ENCODE results near the gene PLCB1. TPM values are rescaled to one million over a fixed set of nuclear protein-coding genes. Genes with fewer than 3 reads are reported as not detected.

PLCB1 gene
- total RNA-seq, 1 donor from 2014 or later = 10.7 TPM

- Histone ChIP-seq H3K79me2 (ENCODE audit: insufficient read depth, low read length) (no peaks in the 10 kb centered on the region), H2AFZ (ENCODE audit: low read depth, low read length) (no peak overlapping the region), H3K4me3 (ENCODE audit: insufficient read depth, low read depth, low read length) (no peak overlapping the region), H3K4me2 (ENCODE audit: low read length) (no peak overlapping the region), H3K9ac (ENCODE audit: low read length) (no peak overlapping the region), H3K4me1 (ENCODE audit: insufficient read depth, low read length) (no peaks in the 10 kb centered on the region), H3K36me3 (ENCODE audit: insufficient read depth, low read length) (no peaks in the 10 kb centered on the region), H3K27me3 (ENCODE audit: insufficient read depth, low read length) (no peaks in the 10 kb centered on the region), H3K9me3 (ENCODE audit: insufficient read depth, low read depth, low read length) (no peaks in the 10 kb centered on the region), H3K27ac (ENCODE audit: low read depth, low read length) (no peak overlapping the region), H4K20me1 (ENCODE audit: insufficient read depth, low read length) (no peaks in the 10 kb centered on the region)
- H3K27ac Mint-ChIP-seq (ENCODE audit: unreplicated experiment) = no peak overlapping the region
- H3K9me3 Mint-ChIP-seq (ENCODE audit: unreplicated experiment) = peaks cover 1% of the 10 kb centered on the region
- no peaks in the 10 kb centered on the region for H3K27me3 Mint-ChIP-seq (ENCODE audit: low read depth, unreplicated experiment)
- H3K36me3 Mint-ChIP-seq (ENCODE audit: low read depth, unreplicated experiment) = peaks cover 2% of the 10 kb centered on the region
- DNase-seq (ENCODE audit: low read depth) (no peak), FAIRE-seq (no peak)
- no peak overlapping the region for H3K4me3 Mint-ChIP-seq (ENCODE audit: unreplicated experiment)
- TF ChIP-seq CTCF (IDR thresholded peaks at IDR 0.05; ENCODE audit: insufficient read depth, low read depth, low read length) = no peak
- TF ChIP-seq EZH2 (IDR thresholded peaks at IDR 0.05; ENCODE audit: insufficient read depth, low read length) = no peak
- no peaks in the 10 kb centered on the region for H3K4me1 Mint-ChIP-seq (ENCODE audit: low read depth, unreplicated experiment)
Measured at GRCh38 chr20:8438748-8439147, 306.7 kb downstream of the PLCB1 start.

- no peak for DNase-seq (ENCODE audit: low read depth)
- H3K36me3 ChIP-seq (ENCODE audit: insufficient read depth, low read length) = no peaks in the 10 kb centered on the region
- H3K79me2 ChIP-seq (ENCODE audit: insufficient read depth, low read length) = no peaks in the 10 kb centered on the region
- Mint-ChIP-seq H3K27me3 (ENCODE audit: low read depth, unreplicated experiment) (no peaks in the 10 kb centered on the region), H3K4me1 (ENCODE audit: low read depth, unreplicated experiment) (peaks cover 4% of the 10 kb centered on the region), H3K9me3 (ENCODE audit: unreplicated experiment) (peaks cover 4% of the 10 kb centered on the region), H3K36me3 (ENCODE audit: low read depth, unreplicated experiment) (no peaks in the 10 kb centered on the region), H3K4me3 (ENCODE audit: unreplicated experiment) (no peak overlapping the region), H3K27ac (ENCODE audit: unreplicated experiment) (no peak overlapping the region)
- no peak overlapping the region for H3K4me3 ChIP-seq (ENCODE audit: insufficient read depth, low read depth, low read length)
- H2AFZ ChIP-seq (ENCODE audit: low read depth, low read length) = no peak overlapping the region
- H3K9ac ChIP-seq (ENCODE audit: low read length) = no peak overlapping the region
- H4K20me1 ChIP-seq (ENCODE audit: insufficient read depth, low read length) = no peaks in the 10 kb centered on the region
- TF ChIP-seq CTCF (IDR thresholded peaks at IDR 0.05; ENCODE audit: insufficient read depth, low read depth, low read length) = no peak
- TF ChIP-seq EZH2 (IDR thresholded peaks at IDR 0.05; ENCODE audit: insufficient read depth, low read length) = no peak
- H3K27ac ChIP-seq (ENCODE audit: low read depth, low read length) = no peak overlapping the region
- H3K27me3 ChIP-seq (ENCODE audit: insufficient read depth, low read length) = no peaks in the 10 kb centered on the region
- H3K9me3 ChIP-seq (ENCODE audit: insufficient read depth, low read depth, low read length) = no peaks in the 10 kb centered on the region
- no peak overlapping the region for H3K4me2 ChIP-seq (ENCODE audit: low read length)
- FAIRE-seq = no peak
- H3K4me1 ChIP-seq (ENCODE audit: insufficient read depth, low read length) = no peaks in the 10 kb centered on the region
Measured at GRCh38 chr20:8443464-8444072, 311.5 kb downstream of the PLCB1 start.

Measured in astrocyte (in vitro differentiated cells and primary cell).